22Rv1 (cell line): Measurements from ENCODE around the gene WAPL.

Source experiments
- H3K27ac ChIP-seq: fragments of 450-650 bp; 2 replicates; pipeline ENCODE4 v1.5.1; 2017
- ZFX ChIP-seq: fragments of 450-650 bp; IDR thresholded peaks from 2 replicates; pipeline ENCODE4 v1.6.1; 2017; ENCODE audit warnings: antibody characterized with exemption, borderline replicate concordance
- TF ChIP-seq, protein P1 (sequence below): fragments of 450-650 bp; IDR thresholded peaks from 2 replicates; pipeline ENCODE4 v1.5.1; 2017; ENCODE audit warnings: mild to moderate bottlenecking

WAPL gene

GRCh38 chr10:86440874-86441843 lies 80.4 kb downstream of the WAPL start:
- TF ChIP-seq, protein P1, sequence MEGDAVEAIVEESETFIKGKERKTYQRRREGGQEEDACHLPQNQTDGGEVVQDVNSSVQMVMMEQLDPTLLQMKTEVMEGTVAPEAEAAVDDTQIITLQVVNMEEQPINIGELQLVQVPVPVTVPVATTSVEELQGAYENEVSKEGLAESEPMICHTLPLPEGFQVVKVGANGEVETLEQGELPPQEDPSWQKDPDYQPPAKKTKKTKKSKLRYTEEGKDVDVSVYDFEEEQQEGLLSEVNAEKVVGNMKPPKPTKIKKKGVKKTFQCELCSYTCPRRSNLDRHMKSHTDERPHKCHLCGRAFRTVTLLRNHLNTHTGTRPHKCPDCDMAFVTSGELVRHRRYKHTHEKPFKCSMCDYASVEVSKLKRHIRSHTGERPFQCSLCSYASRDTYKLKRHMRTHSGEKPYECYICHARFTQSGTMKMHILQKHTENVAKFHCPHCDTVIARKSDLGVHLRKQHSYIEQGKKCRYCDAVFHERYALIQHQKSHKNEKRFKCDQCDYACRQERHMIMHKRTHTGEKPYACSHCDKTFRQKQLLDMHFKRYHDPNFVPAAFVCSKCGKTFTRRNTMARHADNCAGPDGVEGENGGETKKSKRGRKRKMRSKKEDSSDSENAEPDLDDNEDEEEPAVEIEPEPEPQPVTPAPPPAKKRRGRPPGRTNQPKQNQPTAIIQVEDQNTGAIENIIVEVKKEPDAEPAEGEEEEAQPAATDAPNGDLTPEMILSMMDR, result no peak
- TF ChIP-seq ZFX, result no peak
- H3K27ac ChIP-seq, result no peak overlapping the region

DNA sequence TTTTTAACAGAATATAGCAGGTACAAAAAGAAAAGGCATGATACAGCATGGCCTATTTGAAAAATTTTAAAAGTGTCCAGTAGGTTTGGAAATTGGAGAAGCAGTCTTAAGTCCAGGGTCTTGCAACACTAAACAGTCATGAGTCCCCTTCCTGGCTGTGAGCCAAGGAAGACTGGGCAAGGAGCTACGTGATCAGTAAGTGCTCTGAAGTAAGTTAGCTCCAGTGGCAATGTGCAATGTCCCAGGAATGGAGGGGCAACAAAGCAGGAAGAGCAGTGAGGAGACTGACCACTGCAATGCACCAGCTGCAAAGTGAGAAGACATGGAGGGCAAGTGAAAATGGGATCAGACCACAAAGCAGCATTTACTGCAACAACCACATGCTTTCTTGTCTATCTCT lies 82.0 kb downstream of the WAPL start:
- TF ChIP-seq, protein P1, result no peak
- TF ChIP-seq ZFX, result no peak
- H3K27ac ChIP-seq, result no peak overlapping the region

GRCh38 chr10:86438091-86438749 lies 83.4 kb downstream of the WAPL start:
- H3K27ac ChIP-seq, result no peak overlapping the region
- TF ChIP-seq, protein P1, result no peak
- TF ChIP-seq ZFX, result no peak

GRCh38 chr10:86437447-86437846 lies 84.1 kb downstream of the WAPL start:
- TF ChIP-seq, protein P1, result no peak
- TF ChIP-seq ZFX, result no peak
- H3K27ac ChIP-seq, result no peak overlapping the region

GRCh38 chr10:86436963-86437362 lies 84.6 kb downstream of the WAPL start:
- H3K27ac ChIP-seq, result no peak overlapping the region
- TF ChIP-seq, protein P1, result no peak
- TF ChIP-seq ZFX, result no peak

GRCh38 chr10:86434656-86435055 lies 86.9 kb downstream of the WAPL start:
- TF ChIP-seq, protein P1, result no peak
- no peak for TF ChIP-seq ZFX
- no peak overlapping the region for H3K27ac ChIP-seq

DNA sequence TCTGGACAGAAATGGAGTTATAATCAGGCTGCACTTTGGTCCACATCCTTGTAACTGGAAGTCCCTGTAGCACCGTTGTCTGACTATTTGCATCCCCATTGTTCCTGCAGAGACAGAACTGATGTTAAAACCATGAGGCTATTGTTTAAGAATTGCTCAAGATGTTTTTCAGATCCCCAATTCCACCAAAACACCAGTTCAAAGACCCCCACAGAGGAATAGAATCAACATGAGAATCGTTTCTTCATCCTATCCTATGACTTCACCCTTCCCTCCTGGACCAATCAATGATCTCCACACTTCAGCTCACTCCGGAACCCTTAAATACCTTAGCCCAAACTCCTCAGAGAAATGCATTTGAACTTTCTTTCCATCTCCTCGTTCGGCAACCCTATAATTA lies 97.9 kb downstream of the WAPL start:
- H3K27ac ChIP-seq, result no peak overlapping the region
- no peak for TF ChIP-seq ZFX
- TF ChIP-seq, protein P1, result no peak
